LNCAP (cell line): ENCODE measurements around the gene HNRNPUL1.

ENCODE experiments used
- TF ChIP-seq, protein P1 (sequence below): fragments of 450-650 bp; IDR thresholded peaks from 2 replicates; pipeline ENCODE4 v1.5.1; 2017; ENCODE audit warnings: mild to moderate bottlenecking

HNRNPUL1 gene

GRCh38 chr19:41263850-41264580 lies at the start of gene HNRNPUL1:
TSS of gene HNRNPUL1 (plus strand) at chr19:41264372. CDS start at chr19:41264504, 132 bp downstream.
- TF ChIP-seq, protein P1, sequence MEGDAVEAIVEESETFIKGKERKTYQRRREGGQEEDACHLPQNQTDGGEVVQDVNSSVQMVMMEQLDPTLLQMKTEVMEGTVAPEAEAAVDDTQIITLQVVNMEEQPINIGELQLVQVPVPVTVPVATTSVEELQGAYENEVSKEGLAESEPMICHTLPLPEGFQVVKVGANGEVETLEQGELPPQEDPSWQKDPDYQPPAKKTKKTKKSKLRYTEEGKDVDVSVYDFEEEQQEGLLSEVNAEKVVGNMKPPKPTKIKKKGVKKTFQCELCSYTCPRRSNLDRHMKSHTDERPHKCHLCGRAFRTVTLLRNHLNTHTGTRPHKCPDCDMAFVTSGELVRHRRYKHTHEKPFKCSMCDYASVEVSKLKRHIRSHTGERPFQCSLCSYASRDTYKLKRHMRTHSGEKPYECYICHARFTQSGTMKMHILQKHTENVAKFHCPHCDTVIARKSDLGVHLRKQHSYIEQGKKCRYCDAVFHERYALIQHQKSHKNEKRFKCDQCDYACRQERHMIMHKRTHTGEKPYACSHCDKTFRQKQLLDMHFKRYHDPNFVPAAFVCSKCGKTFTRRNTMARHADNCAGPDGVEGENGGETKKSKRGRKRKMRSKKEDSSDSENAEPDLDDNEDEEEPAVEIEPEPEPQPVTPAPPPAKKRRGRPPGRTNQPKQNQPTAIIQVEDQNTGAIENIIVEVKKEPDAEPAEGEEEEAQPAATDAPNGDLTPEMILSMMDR = no peak; the same call in 1 of the 2 replicates

DNA sequence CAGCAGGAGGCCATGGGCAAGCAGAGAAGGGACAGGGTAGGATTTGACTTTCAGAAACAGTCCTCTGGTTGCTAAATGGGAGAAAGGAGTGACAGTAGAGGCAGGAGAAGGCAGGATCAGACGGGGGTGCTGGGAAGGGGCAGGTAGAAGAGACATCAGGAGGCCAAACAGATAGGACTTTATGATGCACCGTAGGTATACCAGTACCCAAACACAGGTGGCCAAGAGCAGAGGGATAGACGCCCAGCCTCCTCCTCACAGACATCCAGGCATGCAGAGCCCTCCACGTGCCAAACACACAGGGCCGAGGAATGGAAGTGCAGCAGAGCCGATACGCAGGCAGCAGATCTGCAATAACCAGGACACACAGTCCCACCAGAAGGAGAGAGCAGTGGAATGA lies 46.4 kb upstream of the HNRNPUL1 start:
- TF ChIP-seq, protein P1 = no peak

DNA sequence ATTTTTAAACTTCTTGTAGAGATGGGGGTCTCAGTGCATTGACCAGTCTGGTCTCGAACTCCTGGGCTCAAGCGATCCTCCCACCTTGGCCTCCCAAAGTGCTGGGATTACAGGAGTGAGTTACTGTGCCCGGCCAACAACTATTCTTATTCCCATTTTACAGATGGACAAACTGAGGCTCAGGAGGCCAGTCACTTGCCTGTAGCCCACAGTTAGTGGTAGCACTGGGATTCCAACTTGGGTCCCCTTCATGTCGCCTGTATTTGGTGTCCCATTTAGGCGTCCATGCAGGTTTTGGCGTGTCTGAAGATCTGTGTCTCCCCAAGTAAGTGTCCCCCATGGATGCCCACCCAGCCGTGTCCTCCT lies 45.9 kb upstream of the HNRNPUL1 start:
- TF ChIP-seq, protein P1 = no peak

DNA sequence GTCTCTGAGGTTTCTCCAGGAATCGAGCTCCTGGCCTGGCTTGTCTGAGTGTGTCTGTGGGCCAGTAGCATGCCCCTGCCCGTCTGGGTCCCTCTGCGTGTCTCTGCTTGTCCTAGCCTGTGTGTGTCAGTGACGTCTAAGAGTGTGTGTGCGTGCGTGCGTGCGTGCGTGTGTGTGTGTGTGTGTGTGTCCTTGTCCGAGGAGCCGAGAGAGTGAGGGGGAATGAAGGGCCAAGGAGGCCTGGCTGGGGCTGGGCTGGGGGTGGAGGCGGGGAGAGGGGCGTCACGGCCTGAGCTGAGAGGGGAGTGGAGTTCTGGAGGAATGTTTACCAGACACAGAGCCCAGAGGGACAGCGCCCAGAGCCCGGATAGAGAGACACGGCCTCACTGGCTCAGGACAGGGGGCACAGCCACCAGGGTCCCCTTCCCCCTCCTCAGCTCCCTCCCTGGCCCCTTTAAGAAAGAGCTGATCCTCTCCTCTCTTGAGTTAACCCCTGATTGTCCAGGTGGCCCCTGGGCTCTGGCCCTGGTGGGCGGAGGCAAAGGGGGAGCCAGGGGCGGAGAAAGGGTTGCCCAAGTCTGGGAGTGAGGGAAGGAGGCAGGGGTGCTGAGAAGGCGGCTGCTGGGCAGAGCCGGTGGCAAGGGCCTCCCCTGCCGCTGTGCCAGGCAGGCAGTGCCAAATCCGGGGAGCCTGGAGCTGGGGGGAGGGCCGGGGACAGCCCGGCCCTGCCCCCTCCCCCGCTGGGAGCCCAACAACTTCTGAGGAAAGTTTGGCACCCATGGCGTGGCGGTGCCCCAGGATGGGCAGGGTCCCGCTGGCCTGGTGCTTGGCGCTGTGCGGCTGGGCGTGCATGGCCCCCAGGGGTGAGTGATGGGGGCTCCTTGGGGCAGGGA lies 45.3 kb upstream of the HNRNPUL1 start, which contains the start of gene AXL:
TSS of gene AXL (plus strand) at position 609 of the 893 bp plus-strand sequence. CDS start at position 779, 170 bp downstream.
- TF ChIP-seq, protein P1 = no peak

DNA sequence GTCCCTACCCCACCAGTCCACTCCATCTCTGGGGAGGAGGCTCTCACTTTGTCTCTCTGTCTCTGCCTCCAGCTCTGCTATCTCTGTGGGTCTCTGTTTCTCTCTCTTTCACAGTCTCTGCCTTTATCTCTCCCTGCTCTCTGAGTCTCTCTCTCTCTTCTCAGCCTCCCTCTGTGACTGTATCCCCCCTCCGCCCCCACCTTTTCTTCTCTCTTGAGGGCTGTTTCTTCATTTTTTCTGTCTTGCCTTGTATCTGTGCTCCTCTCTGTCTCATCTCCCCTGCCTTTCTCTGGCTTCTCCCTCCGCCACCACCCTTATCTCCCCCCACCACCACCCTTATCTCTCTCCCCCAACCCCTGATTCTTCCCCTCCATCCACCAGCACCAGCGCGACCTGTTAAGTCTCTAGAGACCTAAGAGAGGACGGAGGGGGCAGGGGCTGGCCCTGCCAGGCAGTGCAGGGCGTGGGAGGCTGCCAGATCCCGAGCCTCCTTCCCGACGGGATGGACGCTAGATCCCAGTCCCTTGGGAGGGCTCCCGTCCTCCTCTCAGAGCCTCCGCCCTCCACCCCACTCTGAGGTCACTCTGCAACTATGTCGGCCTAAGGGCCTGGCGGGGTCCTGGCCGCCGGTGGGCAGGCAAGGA lies 44.1 kb upstream of the HNRNPUL1 start:
- TF ChIP-seq, protein P1 = no peak

DNA sequence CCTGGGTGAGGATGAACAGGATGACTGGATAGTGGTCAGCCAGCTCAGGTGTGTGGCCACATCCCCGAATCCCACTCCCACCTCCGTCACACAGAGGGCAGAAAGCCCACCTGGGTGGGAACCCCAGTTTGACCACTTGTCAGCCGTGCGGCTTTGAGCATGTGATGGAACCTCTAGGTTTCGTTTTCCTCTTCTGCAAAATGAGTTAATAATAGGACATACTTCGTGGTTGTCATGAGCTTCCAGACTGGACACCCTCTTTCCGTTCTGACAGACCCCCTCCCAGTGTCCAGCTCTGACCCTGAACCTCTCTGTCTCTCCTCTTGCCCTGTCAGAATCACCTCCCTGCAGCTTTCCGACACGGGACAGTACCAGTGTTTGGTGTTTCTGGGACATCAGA lies 43.4 kb upstream of the HNRNPUL1 start:
- TF ChIP-seq, protein P1 = no peak

- TF ChIP-seq, protein P1 = no peak
Observed at GRCh38 chr19:41221514-41222205, 42.5 kb upstream of the HNRNPUL1 start.
